ENCODE data around the gene DOCK10.

Gene DOCK10

GRCh38 chr2:224833986-224834385 lies 208.3 kb downstream of the DOCK10 start:
- DNase-seq (ENCODE audit: low read depth): no peak

- DNase-seq (ENCODE audit: low read depth): no peak
Measured at GRCh38 chr2:224832207-224832606, 210.1 kb downstream of the DOCK10 start.

GRCh38 chr2:224831530-224831929 lies 210.7 kb downstream of the DOCK10 start:
- no peak for DNase-seq (ENCODE audit: low read depth)

GRCh38 chr2:224820283-224820991 lies 221.8 kb downstream of the DOCK10 start:
- DNase-seq (ENCODE audit: low read depth): no peak

- DNase-seq (ENCODE audit: low read depth): no peak
Measured at GRCh38 chr2:224819075-224819474, 223.2 kb downstream of the DOCK10 start.

GRCh38 chr2:224817676-224818075 lies 224.6 kb downstream of the DOCK10 start:
- DNase-seq (ENCODE audit: low read depth): no peak

- DNase-seq (ENCODE audit: low read depth): no peak
Measured at GRCh38 chr2:224816816-224817215, 225.5 kb downstream of the DOCK10 start.

- DNase-seq (ENCODE audit: low read depth): no peak
Measured at GRCh38 chr2:224813578-224813977, 228.7 kb downstream of the DOCK10 start.

- no peak for DNase-seq (ENCODE audit: low read depth)
Measured at GRCh38 chr2:224807153-224807964, 234.9 kb downstream of the DOCK10 start.

- DNase-seq (ENCODE audit: low read depth): no peak
Measured at GRCh38 chr2:224803930-224804329, 238.3 kb downstream of the DOCK10 start.

- DNase-seq (ENCODE audit: low read depth): no peak
Measured at GRCh38 chr2:224802407-224802806, 239.9 kb downstream of the DOCK10 start.

GRCh38 chr2:224801360-224801759 lies 240.9 kb downstream of the DOCK10 start:
- DNase-seq (ENCODE audit: low read depth): no peak

- DNase-seq (ENCODE audit: low read depth): no peak
Measured at GRCh38 chr2:224799691-224800090, 242.6 kb downstream of the DOCK10 start.

GRCh38 chr2:224798180-224798579 lies 244.1 kb downstream of the DOCK10 start:
- DNase-seq (ENCODE audit: low read depth): no peak

- DNase-seq (ENCODE audit: low read depth): no peak
Measured at GRCh38 chr2:224796695-224797305, 245.5 kb downstream of the DOCK10 start.

GRCh38 chr2:224793946-224794345 lies 248.3 kb downstream of the DOCK10 start:
- DNase-seq (ENCODE audit: low read depth): no peak

- no peak for DNase-seq (ENCODE audit: low read depth)
Measured at GRCh38 chr2:224786848-224787247, 255.4 kb downstream of the DOCK10 start.

- DNase-seq (ENCODE audit: low read depth): no peak
Measured at GRCh38 chr2:224781400-224781799, 260.9 kb downstream of the DOCK10 start.

GRCh38 chr2:224780823-224781222 lies 261.4 kb downstream of the DOCK10 start:
- DNase-seq (ENCODE audit: low read depth): no peak

- no peak for DNase-seq (ENCODE audit: low read depth)
Measured at GRCh38 chr2:224780106-224780505, 262.2 kb downstream of the DOCK10 start.

GRCh38 chr2:224778474-224778877 lies 263.8 kb downstream of the DOCK10 start:
- peak; percentile 14 for DNase-seq (ENCODE audit: low read depth)

GRCh38 chr2:224777559-224777930 lies 264.7 kb downstream of the DOCK10 start:
- no peak for DNase-seq (ENCODE audit: low read depth)
